GM12801 (cell line): Measurements from ENCODE around the gene ANKHD1.

ENCODE experiments used
- TF ChIP-seq, protein P1 (sequence below): IDR thresholded peaks from one replicate; pipeline ENCODE4 v1.5.1; 2011; ENCODE audit warnings: control low read depth; ENCODE audit not compliant: insufficient read length; ENCODE audit errors: extremely low read depth

ANKHD1 gene

GRCh38 chr5:140570058-140570457, 168.4 kb downstream of the ANKHD1 start:
- TF ChIP-seq, protein P1, sequence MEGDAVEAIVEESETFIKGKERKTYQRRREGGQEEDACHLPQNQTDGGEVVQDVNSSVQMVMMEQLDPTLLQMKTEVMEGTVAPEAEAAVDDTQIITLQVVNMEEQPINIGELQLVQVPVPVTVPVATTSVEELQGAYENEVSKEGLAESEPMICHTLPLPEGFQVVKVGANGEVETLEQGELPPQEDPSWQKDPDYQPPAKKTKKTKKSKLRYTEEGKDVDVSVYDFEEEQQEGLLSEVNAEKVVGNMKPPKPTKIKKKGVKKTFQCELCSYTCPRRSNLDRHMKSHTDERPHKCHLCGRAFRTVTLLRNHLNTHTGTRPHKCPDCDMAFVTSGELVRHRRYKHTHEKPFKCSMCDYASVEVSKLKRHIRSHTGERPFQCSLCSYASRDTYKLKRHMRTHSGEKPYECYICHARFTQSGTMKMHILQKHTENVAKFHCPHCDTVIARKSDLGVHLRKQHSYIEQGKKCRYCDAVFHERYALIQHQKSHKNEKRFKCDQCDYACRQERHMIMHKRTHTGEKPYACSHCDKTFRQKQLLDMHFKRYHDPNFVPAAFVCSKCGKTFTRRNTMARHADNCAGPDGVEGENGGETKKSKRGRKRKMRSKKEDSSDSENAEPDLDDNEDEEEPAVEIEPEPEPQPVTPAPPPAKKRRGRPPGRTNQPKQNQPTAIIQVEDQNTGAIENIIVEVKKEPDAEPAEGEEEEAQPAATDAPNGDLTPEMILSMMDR = no peak

DNA sequence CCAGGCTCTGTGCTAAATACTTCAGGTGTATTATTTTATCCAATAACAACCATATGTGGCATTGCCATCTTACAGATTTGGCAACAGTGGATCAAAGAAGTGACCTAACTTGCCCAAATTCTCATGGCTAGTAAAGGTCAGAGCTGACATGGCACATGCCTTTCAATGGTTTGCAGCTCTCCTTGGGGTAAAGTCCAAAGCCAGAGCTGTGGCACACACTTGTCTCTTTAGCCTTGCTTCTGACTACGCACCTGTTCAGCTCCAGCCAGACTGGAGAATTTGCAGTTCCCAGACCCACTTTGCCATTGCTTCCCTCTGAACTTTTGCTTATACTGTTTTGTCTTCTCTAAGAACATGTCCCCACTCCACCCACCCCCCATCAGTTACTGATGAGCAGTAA, 168.9 kb downstream of the ANKHD1 start:
- TF ChIP-seq, protein P1 = no peak

DNA sequence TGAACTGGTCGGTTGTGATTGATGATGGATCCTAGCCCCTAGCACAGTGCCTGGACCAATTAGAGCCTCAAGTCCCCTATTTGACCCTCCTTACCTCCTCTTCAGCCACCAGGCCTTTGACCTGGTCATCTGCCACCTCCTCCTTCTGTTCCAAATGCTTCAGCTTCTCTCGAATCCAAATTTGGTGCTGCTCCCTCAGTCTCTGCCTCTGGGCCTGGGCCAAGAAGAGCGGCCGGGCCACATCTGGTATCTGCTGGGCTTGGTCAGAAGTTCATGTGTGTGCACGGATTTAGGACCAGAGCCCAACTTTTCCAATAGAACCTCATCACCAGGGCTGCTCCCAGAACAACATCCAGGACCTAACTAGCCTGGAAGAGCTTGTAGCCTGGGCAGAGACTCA, 169.5 kb downstream of the ANKHD1 start:
- TF ChIP-seq, protein P1 = no peak

- TF ChIP-seq, protein P1 = no peak
Observed at GRCh38 chr5:140573683-140574082, 172.1 kb downstream of the ANKHD1 start.

- TF ChIP-seq, protein P1 = no peak
Observed at GRCh38 chr5:140574165-140574564, 172.5 kb downstream of the ANKHD1 start.

- TF ChIP-seq, protein P1 = no peak
Observed at GRCh38 chr5:140575309-140575708, 173.7 kb downstream of the ANKHD1 start.

DNA sequence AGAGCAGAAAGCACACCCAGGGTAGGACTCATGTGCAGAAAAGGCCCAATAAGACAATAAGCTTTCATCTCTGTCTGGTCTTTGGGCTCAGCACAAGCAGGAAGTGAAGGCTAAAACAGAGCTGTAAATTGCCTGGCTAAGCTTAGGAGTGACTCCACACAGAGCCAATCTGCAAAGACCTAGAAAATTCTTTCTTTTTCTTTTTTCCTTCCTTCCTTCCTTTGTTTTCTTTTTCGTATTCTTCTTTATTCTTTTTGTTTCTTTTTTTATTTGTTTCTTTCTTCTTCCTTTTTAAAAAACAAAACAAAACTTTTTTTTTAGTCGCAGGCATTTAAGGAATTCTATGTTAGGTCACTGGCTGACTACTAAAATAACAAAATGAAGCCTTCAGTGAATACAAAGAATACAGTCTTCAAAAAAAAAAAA, 175.2 kb downstream of the ANKHD1 start:
- TF ChIP-seq, protein P1 = no peak

DNA sequence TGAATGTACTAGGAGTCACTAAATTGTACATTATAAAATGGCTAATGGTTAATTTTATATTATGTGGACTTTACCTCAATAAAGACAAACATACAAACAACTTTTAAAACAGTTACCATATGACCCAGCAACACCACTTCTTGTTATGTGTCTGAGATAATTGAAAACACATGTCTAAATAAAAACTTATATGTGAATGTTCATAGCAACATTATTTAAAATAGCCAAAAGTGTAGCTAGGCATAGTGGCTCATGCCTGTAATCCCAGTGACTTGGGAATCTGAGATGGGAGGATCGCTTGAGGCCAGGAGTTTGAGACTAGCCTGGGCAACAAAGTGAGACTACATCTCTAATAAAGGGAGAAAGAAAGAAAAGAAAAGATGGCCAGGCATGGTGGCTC, 185.9 kb downstream of the ANKHD1 start:
- TF ChIP-seq, protein P1 = no peak
